B cell (primary cell): Measurements from ENCODE around the gene SLC12A7. TPM values are rescaled to one million over a fixed set of nuclear protein-coding genes. Genes with fewer than 3 reads are reported as not detected.

Experiments
- ATAC-seq: fragments of 200-7000 bp; cut with Tn5 transposase; one replicate; pipeline ENCODE4 v1.10.0; 2021; ENCODE audit warnings: low read depth, mild to moderate bottlenecking, moderate number of reproducible peaks, moderate library complexity
- CTCF ChIA-PET: fragments of 350-600 bp; sonication (Branson Sonifier 250); formaldehyde crosslinking; loops from one replicate; lab custom pipeline; 2021; ENCODE audit warnings: antibody characterized with exemption, inconsistent platforms; lab: Charles Lee
- POLR2A ChIA-PET: fragments of 350-600 bp; sonication (Branson Sonifier 250); formaldehyde crosslinking; loops from one replicate; lab custom pipeline; 2021; ENCODE audit warnings: antibody characterized with exemption; lab: Charles Lee
- DNase-seq: peaks from one replicate; pipeline ENCODE4 v3.0.0; 2013
- H2AFZ ChIP-seq: 2 replicates; pipeline ENCODE4 v1.6.1; 2012; ENCODE audit warnings: mild to moderate bottlenecking, low read depth, low read length; ENCODE audit not compliant: insufficient read depth, poor library complexity, severe bottlenecking
- H3K27ac ChIP-seq, 2 donors: 1 replicate in 1 of 2; 2 replicates in 1 of 2; pipeline ENCODE4 v1.5.1; 2012 to 2013; ENCODE audit warnings: low read length in 2 of 2, mild to moderate bottlenecking in 2 of 2, moderate library complexity in 1 of 2
- H3K27me3 ChIP-seq, 4 experiments: fragments of 200-600 bp in 1 of 4; sonication (generic) in 1 of 4; replicated peaks in 1 of 4; 1 replicate in 2 of 4; 2 replicates in 2 of 4; pipeline versions ENCODE4 v1.6.1 to v1.7.0; 2013 to 2016; ENCODE audit warnings: low read length in 3 of 4, mild to moderate bottlenecking in 2 of 4, mixed read lengths in 1 of 4, moderate library complexity in 1 of 4; ENCODE audit not compliant: insufficient read depth in 4 of 4, control insufficient read depth in 3 of 4; ENCODE audit errors: control extremely low read depth in 1 of 4
- H3K36me3 ChIP-seq, 2 experiments: replicated peaks in 1 of 2; 1 replicate in 1 of 2; 2 replicates in 1 of 2; pipeline versions ENCODE4 v1.6.1 to v1.7.1; 2013; ENCODE audit warnings: low read length in 1 of 2; ENCODE audit not compliant: insufficient read depth in 2 of 2, control insufficient read depth in 1 of 2; ENCODE audit errors: control extremely low read depth in 1 of 2, extremely low read depth in 1 of 2
- H3K4me1 ChIP-seq, 2 donors: fragments of 200-600 bp in 1 of 2; sonication (generic) in 1 of 2; 1 replicate in 1 of 2; 2 replicates in 1 of 2; pipeline versions ENCODE4 v1.5.1 to v1.6.1; 2013 to 2017; ENCODE audit warnings: low read length in 2 of 2; ENCODE audit not compliant: control insufficient read depth in 2 of 2, insufficient read depth in 2 of 2
- H3K4me2 ChIP-seq: replicated peaks from 2 replicates; pipeline ENCODE3; 2012; ENCODE audit warnings: mild to moderate bottlenecking, low read depth, low read length; ENCODE audit not compliant: poor library complexity, severe bottlenecking
- H3K4me3 ChIP-seq, 5 experiments: fragments of 200-600 bp in 1 of 5; sonication (generic) in 1 of 5; 1 replicate in 3 of 5; 2 replicates in 2 of 5; pipeline versions ENCODE4 v1.5.1 to v1.7.0; 2011 to 2016; ENCODE audit warnings: low read length in 4 of 5, mild to moderate bottlenecking in 4 of 5, low read depth in 2 of 5, control low read depth in 1 of 5, moderate library complexity in 1 of 5; ENCODE audit not compliant: insufficient read depth in 1 of 5; ENCODE audit errors: control extremely low read depth in 1 of 5, extremely low read depth in 1 of 5
- H3K79me2 ChIP-seq: fragments of 200-600 bp; sonication (generic); one replicate; pipeline ENCODE4 v1.6.0; 2016; ENCODE audit warnings: low read length; ENCODE audit not compliant: control insufficient read depth, insufficient read depth
- H3K9ac ChIP-seq: fragments of 200-600 bp; sonication (generic); 2 replicates; pipeline ENCODE4 v1.6.1; 2017; ENCODE audit warnings: mild to moderate bottlenecking, low read length, moderate library complexity
- H3K9me3 ChIP-seq, 3 donors: one replicate each; pipeline versions ENCODE4 v1.6.1 to v1.7.1; 2013; ENCODE audit warnings: low read length in 2 of 3; ENCODE audit not compliant: control insufficient read depth in 2 of 3, insufficient read depth in 1 of 3; ENCODE audit errors: control extremely low read depth in 1 of 3
- H4K20me1 ChIP-seq: 2 replicates; pipeline ENCODE4 v1.6.0; 2012; ENCODE audit warnings: mild to moderate bottlenecking, low read length; ENCODE audit not compliant: insufficient read depth, control insufficient read depth, poor library complexity, severe bottlenecking
- H3K27ac Mint-ChIP-seq: one replicate; pipeline ENCODE4 v1.8.0; 2021; ENCODE audit warnings: mixed read lengths
- H3K27me3 Mint-ChIP-seq: one replicate; pipeline ENCODE4 v1.8.0; 2021; ENCODE audit warnings: mixed read lengths
- H3K4me1 Mint-ChIP-seq: one replicate; pipeline ENCODE4 v1.8.0; 2021; ENCODE audit warnings: mixed read lengths
- H3K4me3 Mint-ChIP-seq: one replicate; pipeline ENCODE4 v1.8.0; 2021; ENCODE audit warnings: mixed read lengths
- H3K9me3 Mint-ChIP-seq: one replicate; pipeline ENCODE4 v1.8.0; 2022; ENCODE audit warnings: mixed read lengths; ENCODE audit not compliant: insufficient read depth
- EZH2 ChIP-seq: IDR thresholded peaks from 2 replicates; pipeline ENCODE4 v1.6.1; 2012; ENCODE audit warnings: borderline replicate concordance, low read depth, mild to moderate bottlenecking, moderate library complexity, low read length; ENCODE audit not compliant: insufficient read depth, poor library complexity, severe bottlenecking
- WGBS: methylation state at CpG from one replicate; pipeline ENCODE4 v1.1.5; 2013; ENCODE audit warnings: missing lambda C conversion rate; ENCODE audit not compliant: insufficient coverage; 5-methylcytosine and 5-hydroxymethylcytosine counted together
- intact Hi-C: fragments of 100-400 bp; cut with micrococcal nuclease; formaldehyde crosslinking; loops from one replicate; pipeline ENCODE4 v1.10.0; 2022
- polyA plus RNA-seq: library from polyadenylated mRNA; depleted of rRNA; stranded (reverse); fragments of >200 nt; gene quantifications from 2 replicates; pipeline ENCODE4 v1.2.3, GENCODE V29; 2012
- total RNA-seq, 2 donors: library from RNA; stranded (reverse); fragments of 120-200 nt in 1 of 2; gene quantifications; 1 replicate in 1 of 2; 2 replicates in 1 of 2; pipeline versions ENCODE4 v1.2.3 to v1.2.4, GENCODE V29; 2013 to 2022
- TF ChIP-seq, protein P1 (sequence below): fragments of 200-600 bp; IDR thresholded peaks from one replicate; pipeline ENCODE4 v1.8.0; 2022; ENCODE audit warnings: antibody characterized with exemption, mild to moderate bottlenecking

The SLC12A7 gene
- total and polyA plus RNA-seq, 2 donors (not counting 1 experiment from before 2014, with no cell fraction given) = 25.5 to 34.4 TPM

- H3K27me3 Mint-ChIP-seq = no peaks in the 10 kb centered on the region
- no peak overlapping the region for H2AFZ ChIP-seq
- H3K9ac ChIP-seq = no peak overlapping the region
- no peak overlapping the region for H3K4me3 ChIP-seq
- no peaks in the 10 kb centered on the region for H4K20me1 ChIP-seq
- ATAC-seq (no peak), DNase-seq (no peak)
- no peak overlapping the region for H3K4me2 ChIP-seq
- H3K27ac Mint-ChIP-seq = no peak overlapping the region
- no peaks in the 10 kb centered on the region for H3K4me1 Mint-ChIP-seq
- H3K27me3 ChIP-seq = no peaks in the 10 kb centered on the region
- no peaks in the 10 kb centered on the region for H3K9me3 ChIP-seq
- no peak overlapping the region for H3K27ac ChIP-seq
- no peaks in the 10 kb centered on the region for H3K4me1 ChIP-seq
- ChIA-PET CTCF (no interaction called here), POLR2A (no interaction called here)
- peaks cover 10% of the 10 kb centered on the region for H3K9me3 Mint-ChIP-seq
- H3K4me3 Mint-ChIP-seq = no peak overlapping the region
- H3K79me2 ChIP-seq = no peaks in the 10 kb centered on the region
- intact Hi-C loops = no loop called here
- TF ChIP-seq, protein P1, sequence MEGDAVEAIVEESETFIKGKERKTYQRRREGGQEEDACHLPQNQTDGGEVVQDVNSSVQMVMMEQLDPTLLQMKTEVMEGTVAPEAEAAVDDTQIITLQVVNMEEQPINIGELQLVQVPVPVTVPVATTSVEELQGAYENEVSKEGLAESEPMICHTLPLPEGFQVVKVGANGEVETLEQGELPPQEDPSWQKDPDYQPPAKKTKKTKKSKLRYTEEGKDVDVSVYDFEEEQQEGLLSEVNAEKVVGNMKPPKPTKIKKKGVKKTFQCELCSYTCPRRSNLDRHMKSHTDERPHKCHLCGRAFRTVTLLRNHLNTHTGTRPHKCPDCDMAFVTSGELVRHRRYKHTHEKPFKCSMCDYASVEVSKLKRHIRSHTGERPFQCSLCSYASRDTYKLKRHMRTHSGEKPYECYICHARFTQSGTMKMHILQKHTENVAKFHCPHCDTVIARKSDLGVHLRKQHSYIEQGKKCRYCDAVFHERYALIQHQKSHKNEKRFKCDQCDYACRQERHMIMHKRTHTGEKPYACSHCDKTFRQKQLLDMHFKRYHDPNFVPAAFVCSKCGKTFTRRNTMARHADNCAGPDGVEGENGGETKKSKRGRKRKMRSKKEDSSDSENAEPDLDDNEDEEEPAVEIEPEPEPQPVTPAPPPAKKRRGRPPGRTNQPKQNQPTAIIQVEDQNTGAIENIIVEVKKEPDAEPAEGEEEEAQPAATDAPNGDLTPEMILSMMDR = no peak
- no peak for TF ChIP-seq EZH2
- WGBS = 82% methylated on average over 12 of the region's 16 CpGs
- peaks cover 0 to 3% of the 10 kb centered on the region in 2 experiments for H3K36me3 ChIP-seq
Measured at GRCh38 chr5:1051366-1051720, 60.5 kb downstream of the SLC12A7 start.

- H3K27ac ChIP-seq = no peak overlapping the region
- ChIA-PET CTCF (no interaction called here), POLR2A (no interaction called here)
- no peak overlapping the region for H3K27ac Mint-ChIP-seq
- no peak for TF ChIP-seq EZH2
- TF ChIP-seq, protein P1 = no peak
- no peak overlapping the region for H3K4me3 Mint-ChIP-seq
- no peaks in the 10 kb centered on the region for H3K79me2 ChIP-seq
- H3K9ac ChIP-seq = no peak overlapping the region
- H3K4me1 Mint-ChIP-seq = no peaks in the 10 kb centered on the region
- H3K9me3 ChIP-seq = no peaks in the 10 kb centered on the region
- H3K36me3 ChIP-seq = peaks cover 0 to 3% of the 10 kb centered on the region in 2 experiments
- DNase-seq (no peak), ATAC-seq (no peak)
- no peak overlapping the region for H3K4me2 ChIP-seq
- 66% methylated on average over 27 of the region's 29 CpGs for WGBS
- intact Hi-C loops = no loop called here
- H2AFZ ChIP-seq = no peak overlapping the region
- no peaks in the 10 kb centered on the region for H3K27me3 Mint-ChIP-seq
- H4K20me1 ChIP-seq = no peaks in the 10 kb centered on the region
- peaks cover 10% of the 10 kb centered on the region for H3K9me3 Mint-ChIP-seq
- H3K4me3 ChIP-seq = no peak overlapping the region
- H3K4me1 ChIP-seq = no peaks in the 10 kb centered on the region
- H3K27me3 ChIP-seq = no peaks in the 10 kb centered on the region
Measured at GRCh38 chr5:1050423-1051365, 61.2 kb downstream of the SLC12A7 start.
